NCI-H2171 treated with DMSO at 0.1 percent for 48 hours (cell line): Measurements from ENCODE around the gene ZNF282.
A peak's percentile ranks its signal among the peaks of the same experiment; 100 is the strongest.
"Not testable (repeated sequence)": the region's sequence is repeated elsewhere in the genome, so short reads cannot be mapped to it uniquely, and the experiment has no call there.

ENCODE experiments used
- DNase-seq: peaks from one replicate; lab custom pipeline; 2025; lab: John Stamatoyannopoulos, UW

The ZNF282 gene

DNA sequence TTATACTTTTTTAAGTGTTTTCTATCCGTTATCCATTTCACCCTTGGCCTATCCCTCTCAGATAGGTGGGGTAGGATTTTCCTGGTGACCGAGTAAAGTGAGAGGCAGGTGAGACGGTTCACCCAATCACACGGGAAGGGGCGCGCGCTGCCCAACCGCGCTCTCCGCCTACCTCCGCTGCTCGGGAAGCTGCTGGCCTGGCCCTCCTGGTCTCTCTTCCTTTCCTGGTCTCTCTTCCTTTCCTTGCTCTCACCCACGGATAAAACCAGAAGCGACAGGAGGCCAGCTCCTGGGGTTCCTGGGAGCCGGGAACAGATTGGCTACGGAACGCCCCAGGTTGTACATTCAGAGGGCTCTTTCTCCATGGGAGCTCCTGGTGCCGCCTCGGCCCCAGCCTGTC is 29.8 kb downstream of the ZNF282 start:
- DNase-seq, result no peak

DNA sequence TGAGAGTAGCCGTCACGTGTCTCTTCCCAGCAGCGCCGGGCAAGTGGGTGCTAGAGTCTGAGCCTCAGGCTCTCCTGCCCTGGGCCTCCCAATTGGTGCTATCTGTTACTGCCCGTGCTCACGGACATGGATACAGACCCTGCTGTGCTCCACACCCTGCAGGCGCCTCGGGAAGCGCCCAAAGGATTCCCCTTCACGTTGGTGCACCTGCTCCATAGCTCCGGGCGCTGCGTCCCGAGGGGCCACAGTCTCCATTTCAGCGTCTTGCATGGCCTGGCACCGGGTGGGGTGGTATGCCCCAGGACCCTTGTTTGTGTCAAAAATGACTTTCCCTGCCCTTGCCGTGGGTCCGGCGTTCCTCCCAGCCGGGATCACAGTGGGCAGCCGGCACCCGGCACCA is 30.3 kb downstream of the ZNF282 start:
- no peak for DNase-seq

DNA sequence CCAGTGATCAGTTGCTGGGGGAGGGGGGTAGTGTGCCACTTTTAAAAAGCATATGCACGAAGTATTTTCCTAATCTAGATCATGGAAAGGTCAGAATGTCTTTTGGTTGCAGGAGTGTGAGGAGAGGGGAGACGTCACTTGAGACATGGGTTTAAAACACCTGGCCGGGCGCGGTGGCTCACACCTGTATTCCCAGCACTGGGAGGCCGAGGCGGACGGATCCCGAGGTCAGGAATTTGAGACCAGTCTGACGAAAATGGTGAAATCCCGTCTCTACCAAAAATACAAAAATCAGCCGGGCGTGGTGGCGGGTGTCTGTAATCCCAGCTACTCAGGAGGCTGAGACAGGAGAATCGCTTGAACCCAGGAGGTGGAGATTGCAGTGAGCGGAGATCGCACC is 31.0 kb downstream of the ZNF282 start:
- DNase-seq, result not testable (repeated sequence)

DNA sequence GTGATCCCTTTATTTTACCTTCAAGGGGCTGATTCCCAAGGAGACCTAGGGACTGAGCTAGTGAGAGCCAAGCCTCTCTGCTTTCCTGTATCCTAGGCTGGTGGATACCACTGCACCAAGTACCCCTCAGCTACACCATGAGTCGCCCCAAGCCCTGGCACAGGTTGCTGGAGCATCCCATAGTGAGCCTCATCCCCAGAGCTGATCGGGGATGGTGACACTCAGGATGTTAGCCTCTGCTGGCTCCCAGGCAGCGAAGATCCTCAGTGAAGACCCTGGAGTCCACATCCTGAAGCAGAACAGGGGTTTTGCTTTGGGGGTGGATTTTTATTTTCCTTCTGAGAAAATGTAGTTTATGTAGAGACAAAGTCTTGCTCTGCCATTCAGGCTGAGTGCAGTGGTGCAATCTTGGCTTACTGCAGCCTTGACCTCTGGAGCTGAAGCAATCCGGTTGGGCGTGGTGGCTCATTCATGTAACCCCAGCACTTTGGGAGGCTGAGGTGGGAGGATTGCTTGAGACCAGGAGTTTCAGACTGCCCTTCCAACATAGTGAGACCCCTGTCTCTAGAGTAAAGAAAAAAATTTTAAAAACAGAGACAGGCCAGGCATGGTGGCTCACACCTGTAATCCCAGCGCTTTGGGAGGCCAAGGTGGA is 31.6 kb downstream of the ZNF282 start:
- DNase-seq, result no peak

DNA sequence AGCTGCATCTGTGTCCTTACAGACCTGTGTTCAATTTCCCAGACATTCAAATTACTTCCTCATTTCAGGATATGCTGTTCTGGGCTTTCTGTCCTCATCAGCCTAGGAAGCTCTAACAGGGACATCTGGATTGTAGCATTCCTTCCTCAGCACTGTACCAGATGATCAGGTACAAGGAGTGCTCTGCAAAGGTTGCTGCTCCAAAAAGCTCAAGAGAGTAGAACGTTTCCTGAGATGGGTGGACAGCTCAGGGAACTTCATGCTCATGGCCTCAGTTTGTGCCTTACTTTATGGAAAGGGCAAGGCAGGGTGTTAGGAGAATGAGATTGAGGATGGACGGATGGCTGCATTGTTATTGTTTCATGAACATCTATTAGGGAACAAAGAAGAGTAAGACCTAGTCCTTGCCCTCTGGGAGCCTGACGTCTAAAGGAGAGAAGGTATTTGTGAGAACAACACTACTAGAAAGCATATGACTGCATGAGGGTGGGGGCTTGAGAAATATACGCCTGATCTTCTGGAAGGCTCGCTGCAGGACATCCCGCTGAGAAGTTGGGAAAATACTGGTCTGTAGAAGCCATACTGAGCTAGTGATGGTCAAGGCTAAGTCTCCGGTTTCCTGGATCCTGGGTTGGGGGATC is 33.6 kb downstream of the ZNF282 start:
- DNase-seq, result no peak

DNA sequence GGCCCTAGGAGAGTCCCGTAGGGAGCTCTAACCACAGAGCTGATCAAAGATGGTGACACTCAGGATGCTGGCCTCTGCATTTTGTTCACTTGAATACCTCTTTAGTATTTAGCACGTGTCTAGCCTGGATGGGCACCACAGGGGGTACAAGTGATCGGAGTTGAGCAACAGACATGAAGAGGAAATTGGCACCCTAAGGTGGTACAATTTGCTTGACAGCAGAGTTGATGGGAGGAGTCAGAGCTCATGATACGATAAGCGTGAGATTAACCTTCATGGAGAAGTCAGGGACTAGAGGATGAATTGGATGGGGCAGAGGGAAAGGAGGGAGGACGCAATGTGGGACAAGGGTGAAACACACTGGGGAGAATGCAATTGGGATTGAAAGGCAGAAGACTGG is 34.2 kb downstream of the ZNF282 start:
- peak; percentile 10 for DNase-seq

DNA sequence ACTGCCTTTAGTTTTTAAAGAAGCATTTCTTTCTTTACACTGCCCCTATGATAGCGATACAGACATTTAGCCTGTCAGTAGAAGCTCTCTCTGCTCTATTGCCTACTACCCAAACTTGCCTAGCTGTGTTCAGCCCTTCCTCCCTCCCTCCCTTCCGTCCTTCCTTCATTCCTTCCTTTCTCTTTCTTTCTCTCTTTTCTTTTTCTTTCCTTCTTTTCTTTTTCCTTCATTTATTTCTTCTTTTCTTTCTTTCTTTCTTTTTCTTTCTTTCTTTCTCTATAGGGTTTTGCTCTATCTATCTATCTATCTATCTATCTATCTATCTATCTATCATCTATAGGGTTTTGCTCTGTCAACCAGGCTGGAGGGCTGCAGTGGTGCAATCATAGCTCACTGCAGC is 37.0 kb downstream of the ZNF282 start:
- DNase-seq, result no peak

DNA sequence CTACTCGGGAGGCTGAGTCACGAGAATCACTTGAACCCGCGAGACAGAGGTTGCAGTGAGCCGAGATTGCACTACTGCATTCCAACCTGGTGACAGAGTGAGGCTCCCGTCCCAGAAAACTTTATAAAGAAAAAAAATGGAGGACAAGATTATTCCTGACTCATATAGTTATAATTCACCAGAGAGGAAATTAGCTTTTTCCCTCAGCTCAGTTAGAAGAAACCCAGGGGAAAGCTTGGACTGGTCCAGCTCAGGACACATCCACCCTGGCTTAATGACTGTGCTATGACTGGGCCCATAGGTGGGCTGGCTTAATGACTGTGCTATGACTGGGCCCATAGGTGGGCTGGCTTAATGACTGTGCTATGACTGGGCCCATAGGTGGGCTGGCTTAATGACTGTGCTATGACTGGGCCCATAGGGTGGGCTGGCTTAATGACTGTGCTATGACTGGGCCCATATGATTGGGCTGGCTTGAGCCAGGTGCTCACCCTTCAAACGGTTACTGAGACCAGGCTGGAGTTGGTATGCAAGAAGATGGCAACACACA is 38.4 kb downstream of the ZNF282 start:
- DNase-seq, result not testable (repeated sequence)

DNA sequence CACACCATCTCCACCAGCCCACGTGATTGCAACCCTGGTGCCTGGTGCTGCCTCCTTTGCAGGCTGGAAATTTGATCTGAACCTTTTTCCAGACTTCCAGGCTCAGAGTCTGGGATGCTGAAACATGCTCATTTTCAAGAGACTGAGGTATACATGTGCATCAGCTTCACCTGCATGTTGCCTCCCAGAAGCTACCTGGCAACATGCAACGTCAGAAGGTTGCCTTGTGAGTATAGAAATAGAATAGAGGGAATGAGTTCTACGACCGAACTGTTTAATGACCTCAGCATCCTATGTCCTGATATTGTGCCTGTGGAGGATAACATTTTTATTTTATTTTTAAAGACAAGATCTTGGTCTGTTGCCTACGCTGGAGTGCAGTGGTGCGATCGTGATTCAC is 42.2 kb downstream of the ZNF282 start:
- DNase-seq, result no peak

DNA sequence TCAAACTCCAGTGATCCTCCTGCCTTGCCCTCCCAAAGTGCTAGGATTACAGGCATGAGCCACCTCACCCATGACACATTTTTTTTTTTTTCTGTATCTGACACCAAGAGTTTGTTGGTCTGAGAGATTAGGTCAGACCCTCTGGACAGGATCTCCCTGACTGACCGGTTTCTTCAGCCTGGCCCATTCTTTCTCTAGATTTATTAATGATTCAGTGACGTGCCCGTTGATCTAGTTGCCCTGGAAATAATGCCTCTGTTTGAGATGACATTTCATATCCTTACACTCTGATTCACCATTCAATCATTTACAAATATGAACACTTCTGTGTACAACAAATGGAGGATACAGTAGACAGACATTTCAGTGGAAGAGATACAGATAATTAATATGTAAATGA is 42.7 kb downstream of the ZNF282 start:
- DNase-seq, result no peak

DNA sequence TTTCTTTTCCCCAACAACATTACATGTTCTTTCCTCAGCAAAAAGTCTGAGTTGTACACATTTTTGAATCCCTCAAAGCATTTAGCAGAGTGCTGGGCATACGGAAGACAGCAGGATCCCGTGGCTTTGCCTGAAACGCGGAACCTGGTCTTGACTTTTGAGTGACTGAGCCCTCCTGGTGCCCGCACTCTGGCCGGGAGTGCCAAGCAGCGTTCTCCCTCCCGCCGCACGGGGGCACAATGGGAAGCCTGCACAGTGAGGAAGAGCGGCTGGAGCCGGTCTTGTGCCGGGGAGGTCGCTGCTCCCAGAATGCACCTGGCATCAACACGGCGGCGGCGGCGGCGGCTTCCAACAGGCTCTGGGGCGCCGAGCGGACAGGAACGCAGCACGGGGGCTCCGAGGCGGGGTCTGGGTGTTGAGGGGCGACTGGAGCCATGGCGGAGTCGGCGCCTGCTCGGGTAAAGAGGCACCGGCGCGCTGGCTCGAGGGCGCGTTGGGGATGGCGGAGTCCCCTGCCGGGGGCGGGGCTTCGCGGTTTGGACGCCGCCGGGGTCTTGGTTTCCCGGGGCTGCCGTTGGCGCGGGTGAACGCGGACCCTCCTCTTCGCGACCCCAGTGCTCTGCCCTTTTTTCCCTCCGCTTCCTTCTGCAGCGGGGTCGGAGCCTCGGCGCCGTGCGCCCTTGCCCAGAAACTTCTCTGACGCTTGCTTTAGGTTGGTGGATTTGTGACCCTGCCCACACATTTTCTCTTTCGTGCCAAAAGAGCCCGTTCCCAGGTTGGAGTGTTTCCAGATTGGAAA is 44.2 kb downstream of the ZNF282 start, which contains the start of gene ZNF212:
Gene ZNF212 (plus strand): TSS at position 307 of the 799 bp plus-strand sequence. CDS start 128 bp downstream, at position 435.
- peak; percentile 87 for DNase-seq

DNA sequence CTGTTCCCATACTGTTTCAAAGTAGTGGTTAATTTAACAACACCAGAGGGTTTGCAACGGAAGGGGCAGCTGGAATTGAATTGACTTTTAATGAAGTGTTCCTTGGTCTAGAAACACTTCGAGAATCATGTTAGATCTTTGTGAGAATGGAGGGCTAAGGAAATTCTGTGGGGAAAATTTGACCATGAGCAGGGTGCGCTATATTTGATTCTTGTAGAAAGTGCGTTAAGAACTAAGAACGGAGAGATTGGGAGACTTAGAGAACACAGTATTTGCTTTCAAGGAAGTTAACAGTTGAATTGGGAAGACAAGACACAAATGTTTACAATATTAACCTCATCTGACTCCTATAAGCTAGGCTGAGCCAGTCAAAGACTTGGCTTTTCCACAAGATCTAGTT is 45.3 kb downstream of the ZNF282 start:
- no peak for DNase-seq

DNA sequence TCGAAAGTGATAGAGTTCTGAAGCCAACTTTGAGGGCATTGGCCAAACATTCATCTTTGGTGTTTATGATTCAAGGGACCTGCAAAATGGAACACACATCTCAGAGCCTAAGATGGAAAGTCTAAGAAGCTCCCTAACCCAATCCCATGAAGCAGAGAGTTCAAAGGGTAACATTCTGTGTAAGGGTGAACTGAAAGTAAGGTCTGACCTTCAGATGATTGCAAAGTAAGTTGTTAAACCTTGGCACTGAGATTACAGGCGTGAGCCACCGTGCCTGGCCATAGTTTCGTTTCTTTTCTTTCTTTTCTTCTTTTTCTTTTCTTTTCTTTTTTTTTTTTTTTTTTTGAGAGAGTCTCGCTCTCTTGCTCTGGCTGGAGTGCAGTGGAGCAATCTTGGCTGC is 46.4 kb downstream of the ZNF282 start:
- no peak for DNase-seq

DNA sequence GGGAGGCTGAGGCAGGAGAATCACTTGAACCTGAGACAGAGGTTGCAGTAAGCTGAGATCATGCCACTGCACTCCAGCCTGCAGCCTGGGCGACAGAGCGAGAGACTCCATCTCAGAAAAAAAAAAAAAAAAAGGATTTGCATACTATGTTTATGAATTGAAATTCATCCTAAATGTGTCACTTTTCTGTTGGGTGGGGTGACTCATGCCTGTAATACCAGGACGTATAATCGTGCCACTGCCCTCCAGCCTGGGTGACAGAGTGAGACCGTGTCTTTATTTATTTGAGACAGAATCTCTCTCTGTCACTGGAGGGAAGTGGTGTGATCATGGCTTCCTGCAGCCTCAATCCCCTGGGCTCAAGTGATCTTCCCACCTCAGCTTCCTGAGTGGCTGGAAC is 49.9 kb downstream of the ZNF282 start:
- no peak for DNase-seq

DNA sequence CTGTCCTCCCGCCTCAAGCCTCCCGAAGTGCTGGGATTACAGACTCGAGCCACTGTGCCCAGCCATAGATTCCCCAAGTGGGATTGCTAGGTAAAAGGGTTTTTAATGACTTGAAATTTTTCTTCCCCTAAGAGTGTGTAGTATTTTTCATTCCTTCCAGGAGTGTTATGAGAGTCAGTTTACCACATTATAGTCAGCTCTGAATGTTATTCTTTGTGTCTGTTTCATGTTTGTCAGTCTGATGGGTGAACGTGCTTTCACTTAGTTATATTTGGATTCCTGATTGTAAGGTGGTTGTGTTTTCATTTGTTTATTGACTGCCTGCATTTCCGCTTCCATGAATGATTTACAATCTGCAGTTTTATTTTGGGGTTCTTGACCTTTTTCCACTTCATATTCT is 50.4 kb downstream of the ZNF282 start:
- DNase-seq, result no peak

DNA sequence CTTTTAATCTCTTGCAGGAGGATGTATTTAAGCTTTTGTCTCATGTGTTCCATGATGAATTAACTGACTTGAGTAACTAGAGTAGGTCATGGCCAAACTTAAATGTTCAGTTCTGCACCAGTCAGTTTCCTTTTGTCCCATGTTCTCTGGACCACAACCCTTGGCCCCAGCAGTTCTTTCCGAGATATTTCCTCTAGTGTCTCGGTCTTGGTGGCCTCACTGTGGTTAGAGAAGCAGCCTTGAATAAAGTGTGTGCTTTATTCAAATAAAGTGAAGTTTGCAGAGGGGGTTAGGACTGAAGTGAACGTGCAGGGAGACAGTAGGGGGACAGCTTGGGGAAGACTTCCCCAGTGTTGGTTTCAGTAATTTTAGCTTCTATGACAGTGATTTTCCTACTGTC is 53.4 kb downstream of the ZNF282 start:
- DNase-seq, result no peak

DNA sequence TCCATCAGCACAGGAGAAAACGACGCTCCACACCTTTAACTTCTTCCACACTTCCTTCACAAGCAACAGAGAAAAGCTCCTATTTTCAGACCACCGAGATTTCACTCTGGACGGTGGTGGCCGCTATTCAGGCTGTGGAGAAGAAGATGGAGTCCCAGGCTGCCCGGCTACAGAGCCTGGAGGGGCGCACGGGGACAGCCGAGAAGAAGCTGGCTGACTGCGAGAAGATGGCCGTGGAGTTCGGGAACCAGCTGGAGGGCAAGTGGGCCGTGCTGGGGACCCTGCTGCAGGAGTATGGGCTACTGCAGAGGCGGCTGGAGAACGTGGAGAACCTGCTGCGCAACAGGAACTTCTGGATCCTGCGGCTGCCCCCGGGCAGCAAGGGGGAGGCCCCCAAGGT is 54.8 kb downstream of the ZNF282 start:
- not testable (repeated sequence) for DNase-seq

DNA sequence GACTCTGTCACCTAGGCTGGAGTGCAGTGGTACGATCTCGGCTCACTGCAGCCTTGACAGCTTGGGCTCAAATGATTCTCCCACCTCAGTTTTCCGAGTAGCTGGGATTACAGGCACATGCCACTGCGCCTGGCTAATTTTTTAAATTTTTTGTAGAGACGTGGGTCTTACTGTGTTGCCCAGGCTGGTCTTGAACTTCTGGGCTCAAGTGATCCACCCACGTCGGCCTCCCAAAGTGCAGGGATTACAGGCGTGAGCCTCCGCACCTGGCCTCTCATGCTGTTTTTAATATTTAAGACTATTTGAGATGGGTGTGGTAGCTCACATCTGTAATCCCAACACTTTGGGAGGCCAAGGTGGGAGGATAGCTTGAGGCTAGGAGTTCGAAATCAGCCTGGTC is 56.2 kb downstream of the ZNF282 start:
- not testable (repeated sequence) for DNase-seq

DNA sequence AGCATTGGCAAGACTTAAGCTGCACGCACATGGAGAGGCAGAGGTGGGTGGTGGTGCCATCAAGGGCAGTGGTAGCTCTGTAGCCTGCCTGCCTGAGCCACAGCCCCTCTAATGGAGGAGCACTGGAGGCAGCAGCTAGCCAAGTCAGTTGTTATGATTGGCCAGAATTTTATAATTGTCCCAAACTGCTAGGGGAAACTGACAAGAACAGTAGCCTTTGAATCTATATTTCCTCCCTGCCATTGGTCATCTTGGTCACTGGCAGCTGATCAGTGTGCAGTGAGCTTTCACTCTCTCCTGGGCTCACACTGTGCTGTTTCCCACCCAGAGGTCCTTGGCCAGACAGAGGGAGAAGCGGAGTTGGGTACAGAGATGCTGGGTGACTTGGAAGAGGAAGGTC is 57.0 kb downstream of the ZNF282 start:
- DNase-seq, result no peak

DNA sequence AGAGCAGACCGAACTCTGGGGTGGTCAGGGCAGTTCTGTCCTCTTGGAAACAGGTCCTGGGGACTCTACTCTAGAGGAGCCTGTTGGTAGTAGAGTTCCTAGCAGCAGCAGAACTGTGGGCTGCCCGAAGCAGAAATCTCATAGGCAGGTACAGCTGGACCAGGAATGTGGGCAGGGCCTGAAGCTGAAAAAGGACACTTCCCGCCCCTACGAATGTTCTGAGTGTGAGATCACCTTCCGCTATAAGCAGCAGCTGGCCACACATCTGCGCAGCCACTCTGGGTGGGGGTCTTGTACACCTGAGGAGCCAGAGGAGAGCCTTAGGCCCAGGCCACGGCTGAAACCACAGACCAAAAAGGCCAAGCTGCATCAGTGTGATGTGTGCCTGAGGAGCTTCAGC is 58.3 kb downstream of the ZNF282 start:
- no peak for DNase-seq

DNA sequence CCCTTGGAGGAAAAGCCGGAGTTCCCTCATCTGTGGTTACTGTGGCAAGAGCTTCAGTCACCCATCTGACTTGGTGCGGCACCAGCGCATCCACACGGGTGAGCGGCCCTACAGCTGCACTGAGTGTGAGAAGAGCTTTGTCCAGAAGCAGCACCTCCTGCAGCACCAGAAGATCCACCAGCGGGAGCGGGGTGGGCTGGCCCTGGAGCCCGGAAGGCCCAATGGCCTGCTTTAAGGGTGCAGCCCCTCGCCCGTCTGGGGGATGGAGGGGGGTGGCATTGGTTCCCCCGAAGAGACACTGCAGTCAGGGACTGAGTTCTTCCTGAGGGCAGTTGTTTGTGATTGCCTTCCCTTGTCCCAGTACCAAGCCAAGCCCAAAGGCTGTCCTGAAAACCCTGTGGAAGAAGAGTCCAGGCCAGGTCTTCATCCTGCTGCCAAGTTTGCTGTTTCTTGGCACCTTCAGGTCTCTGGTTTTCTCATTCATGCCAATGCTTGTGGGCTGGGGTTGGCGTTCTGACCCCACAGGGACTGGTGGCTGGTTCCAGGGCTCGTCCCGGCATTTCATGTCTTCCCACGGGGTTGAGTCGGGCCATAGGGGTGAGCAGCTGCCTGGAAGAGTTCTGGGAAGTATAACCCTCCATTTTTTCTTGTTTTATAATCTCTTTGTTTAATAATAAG is 59.0 kb downstream of the ZNF282 start:
- no peak for DNase-seq

DNA sequence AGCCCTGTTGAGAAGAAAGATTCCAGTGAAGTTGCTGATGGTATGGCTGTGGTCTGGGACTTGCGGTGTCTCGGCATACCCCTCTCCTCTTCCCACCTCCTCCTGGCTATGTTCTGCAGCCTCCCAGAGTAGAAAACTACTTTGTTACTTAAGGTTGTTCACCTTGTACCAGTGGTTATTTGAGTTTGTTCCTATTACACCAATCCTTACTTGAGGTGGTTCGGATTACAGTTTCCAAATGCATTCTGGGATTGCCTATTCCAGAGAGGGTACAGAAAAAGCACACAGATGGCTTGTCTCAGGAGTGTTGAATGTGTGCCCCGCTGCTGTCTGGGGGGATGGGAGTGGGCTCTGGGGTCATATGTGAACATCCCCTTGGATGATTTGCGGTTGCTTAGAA is 59.8 kb downstream of the ZNF282 start:
- peak; percentile 62 for DNase-seq
